ENCODE data around the gene UBR2.

Gene UBR2

GRCh38 chr6:42708096-42708495, 144.3 kb downstream of the UBR2 start:
- DNase-seq (ENCODE audit: low read depth in 2 of 2): no peak
- H3K4me3 ChIP-seq (replicated peaks in 1 of 2; ENCODE audit: low read depth in 2 of 2, low read length in 2 of 2): no peak overlapping the region
- TF ChIP-seq CTCF (IDR thresholded peaks at IDR 0.05; ENCODE audit: low read depth, low read length): no peak

GRCh38 chr6:42709871-42710270, 146.0 kb downstream of the UBR2 start:
- DNase-seq (ENCODE audit: low read depth in 2 of 2): no peak
- TF ChIP-seq CTCF (IDR thresholded peaks at IDR 0.05; ENCODE audit: low read depth, low read length): no peak
- H3K4me3 ChIP-seq (replicated peaks in 1 of 2; ENCODE audit: low read depth in 2 of 2, low read length in 2 of 2): no peak overlapping the region

- H3K4me3 ChIP-seq (replicated peaks in 1 of 2; ENCODE audit: low read depth in 2 of 2, low read length in 2 of 2): no peak overlapping the region
- peak; percentile 46 to 57 for DNase-seq (ENCODE audit: low read depth in 2 of 2)
- no peak for TF ChIP-seq CTCF (IDR thresholded peaks at IDR 0.05; ENCODE audit: low read depth, low read length)
Observed at GRCh38 chr6:42710316-42710715, 146.5 kb downstream of the UBR2 start.

- DNase-seq (ENCODE audit: low read depth in 2 of 2): no peak
- no peak overlapping the region for H3K4me3 ChIP-seq (replicated peaks in 1 of 2; ENCODE audit: low read depth in 2 of 2, low read length in 2 of 2)
- TF ChIP-seq CTCF (IDR thresholded peaks at IDR 0.05; ENCODE audit: low read depth, low read length): no peak
Observed at GRCh38 chr6:42711930-42712329, 148.1 kb downstream of the UBR2 start.

GRCh38 chr6:42714098-42714761, 150.4 kb downstream of the UBR2 start:
- no peak for TF ChIP-seq CTCF (IDR thresholded peaks at IDR 0.05; ENCODE audit: low read depth, low read length)
- H3K4me3 ChIP-seq (replicated peaks in 1 of 2; ENCODE audit: low read depth in 2 of 2, low read length in 2 of 2): no peak overlapping the region
- DNase-seq (ENCODE audit: low read depth in 2 of 2): peak; percentile 69 to 72

- no peak for TF ChIP-seq CTCF (IDR thresholded peaks at IDR 0.05; ENCODE audit: low read depth, low read length)
- DNase-seq (ENCODE audit: low read depth in 2 of 2): no peak
- H3K4me3 ChIP-seq (replicated peaks in 1 of 2; ENCODE audit: low read depth in 2 of 2, low read length in 2 of 2): no peak overlapping the region
Observed at GRCh38 chr6:42715871-42716270, 152.0 kb downstream of the UBR2 start.

- H3K4me3 ChIP-seq (replicated peaks in 1 of 2; ENCODE audit: low read depth in 2 of 2, low read length in 2 of 2): no peak overlapping the region
- DNase-seq (ENCODE audit: low read depth in 2 of 2): peak in 1 of 2 donors; percentile 48
- no peak for TF ChIP-seq CTCF (IDR thresholded peaks at IDR 0.05; ENCODE audit: low read depth, low read length)
Observed at GRCh38 chr6:42720739-42721138, 156.9 kb downstream of the UBR2 start.

Data from cardiac fibroblast (primary cell).